22Rv1 (cell line): ENCODE results near the gene PRR15L.

Experiments
- ZFX ChIP-seq: fragments of 450-650 bp; IDR thresholded peaks from 2 replicates; pipeline ENCODE4 v1.6.1; 2017; ENCODE audit warnings: antibody characterized with exemption, borderline replicate concordance
- TF ChIP-seq, protein P1 (sequence below): fragments of 450-650 bp; IDR thresholded peaks from 2 replicates; pipeline ENCODE4 v1.5.1; 2017; ENCODE audit warnings: mild to moderate bottlenecking

DNA sequence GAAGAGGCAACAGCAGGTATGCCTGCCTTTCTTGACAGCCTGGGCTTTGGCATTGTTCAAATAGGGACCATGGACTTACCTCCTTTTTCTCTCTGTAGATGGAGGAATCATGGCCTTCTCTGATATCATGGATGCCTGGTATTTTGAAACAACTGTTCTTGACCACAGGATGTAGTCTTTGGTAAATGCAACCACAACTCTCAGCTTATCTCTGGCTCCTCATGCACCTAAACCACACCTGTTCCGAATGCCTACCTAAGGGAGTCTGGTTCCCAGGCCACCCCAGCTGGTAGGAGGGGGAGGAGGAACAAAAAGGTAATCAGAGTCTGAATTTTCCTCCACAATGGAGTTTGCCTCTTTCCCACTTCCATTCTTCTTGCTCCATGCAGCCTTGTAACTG is 32.0 kb upstream of the PRR15L start:
- TF ChIP-seq, protein P1, sequence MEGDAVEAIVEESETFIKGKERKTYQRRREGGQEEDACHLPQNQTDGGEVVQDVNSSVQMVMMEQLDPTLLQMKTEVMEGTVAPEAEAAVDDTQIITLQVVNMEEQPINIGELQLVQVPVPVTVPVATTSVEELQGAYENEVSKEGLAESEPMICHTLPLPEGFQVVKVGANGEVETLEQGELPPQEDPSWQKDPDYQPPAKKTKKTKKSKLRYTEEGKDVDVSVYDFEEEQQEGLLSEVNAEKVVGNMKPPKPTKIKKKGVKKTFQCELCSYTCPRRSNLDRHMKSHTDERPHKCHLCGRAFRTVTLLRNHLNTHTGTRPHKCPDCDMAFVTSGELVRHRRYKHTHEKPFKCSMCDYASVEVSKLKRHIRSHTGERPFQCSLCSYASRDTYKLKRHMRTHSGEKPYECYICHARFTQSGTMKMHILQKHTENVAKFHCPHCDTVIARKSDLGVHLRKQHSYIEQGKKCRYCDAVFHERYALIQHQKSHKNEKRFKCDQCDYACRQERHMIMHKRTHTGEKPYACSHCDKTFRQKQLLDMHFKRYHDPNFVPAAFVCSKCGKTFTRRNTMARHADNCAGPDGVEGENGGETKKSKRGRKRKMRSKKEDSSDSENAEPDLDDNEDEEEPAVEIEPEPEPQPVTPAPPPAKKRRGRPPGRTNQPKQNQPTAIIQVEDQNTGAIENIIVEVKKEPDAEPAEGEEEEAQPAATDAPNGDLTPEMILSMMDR: no peak
- no peak for TF ChIP-seq ZFX
